ENCODE data around the gene SNX15. TPM values are rescaled to one million over a fixed set of nuclear protein-coding genes. Genes with fewer than 3 reads are reported as not detected.

Gene SNX15, protein sequence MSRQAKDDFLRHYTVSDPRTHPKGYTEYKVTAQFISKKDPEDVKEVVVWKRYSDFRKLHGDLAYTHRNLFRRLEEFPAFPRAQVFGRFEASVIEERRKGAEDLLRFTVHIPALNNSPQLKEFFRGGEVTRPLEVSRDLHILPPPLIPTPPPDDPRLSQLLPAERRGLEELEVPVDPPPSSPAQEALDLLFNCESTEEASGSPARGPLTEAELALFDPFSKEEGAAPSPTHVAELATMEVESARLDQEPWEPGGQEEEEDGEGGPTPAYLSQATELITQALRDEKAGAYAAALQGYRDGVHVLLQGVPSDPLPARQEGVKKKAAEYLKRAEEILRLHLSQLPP
- 11.4 and 13.7 TPM in 2 replicates for total RNA-seq

DNA sequence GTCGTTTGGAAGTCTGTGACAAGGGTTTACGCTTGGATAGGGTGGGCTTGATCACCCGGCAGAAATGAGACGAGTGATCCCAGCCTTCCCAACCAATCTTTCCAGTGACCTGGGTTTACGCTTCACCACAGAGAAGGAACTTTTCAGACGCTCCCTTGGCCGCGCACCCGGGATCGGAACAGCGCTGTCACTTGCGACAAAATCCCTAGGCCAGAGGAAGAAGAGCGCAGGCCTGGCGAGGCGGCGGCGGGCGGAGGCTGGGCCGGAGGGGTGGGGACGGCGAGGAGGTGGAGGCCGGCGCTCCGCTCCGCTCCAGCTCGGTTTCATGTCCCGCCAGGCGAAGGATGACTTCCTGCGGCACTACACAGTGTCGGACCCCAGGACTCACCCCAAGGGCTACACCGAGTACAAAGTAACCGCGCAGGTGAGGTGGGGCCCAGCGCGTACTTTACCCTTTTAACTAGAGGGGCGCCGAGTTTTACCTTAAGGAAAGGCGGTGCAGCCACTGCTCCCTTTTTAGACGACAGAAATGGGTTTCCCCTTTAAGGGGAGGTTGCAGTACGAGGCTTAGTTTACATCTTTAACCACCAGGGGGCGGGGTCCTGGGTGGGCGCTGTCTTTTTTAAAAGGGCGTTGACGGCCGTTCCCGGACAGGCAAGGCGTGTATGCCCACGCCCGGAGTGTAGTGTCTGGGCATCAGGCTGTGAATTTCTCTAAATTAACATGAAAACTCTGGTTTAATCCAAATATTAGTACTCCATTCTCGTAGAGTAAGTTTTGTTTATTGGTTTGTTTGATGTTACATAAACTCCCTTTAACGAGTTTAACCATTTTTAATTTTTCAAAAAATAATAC lies at the start of gene SNX15:
Gene SNX15 (plus strand): TSS at position 227 of the 855 bp plus-strand sequence. CDS start 99 bp downstream, at position 326.

DNA sequence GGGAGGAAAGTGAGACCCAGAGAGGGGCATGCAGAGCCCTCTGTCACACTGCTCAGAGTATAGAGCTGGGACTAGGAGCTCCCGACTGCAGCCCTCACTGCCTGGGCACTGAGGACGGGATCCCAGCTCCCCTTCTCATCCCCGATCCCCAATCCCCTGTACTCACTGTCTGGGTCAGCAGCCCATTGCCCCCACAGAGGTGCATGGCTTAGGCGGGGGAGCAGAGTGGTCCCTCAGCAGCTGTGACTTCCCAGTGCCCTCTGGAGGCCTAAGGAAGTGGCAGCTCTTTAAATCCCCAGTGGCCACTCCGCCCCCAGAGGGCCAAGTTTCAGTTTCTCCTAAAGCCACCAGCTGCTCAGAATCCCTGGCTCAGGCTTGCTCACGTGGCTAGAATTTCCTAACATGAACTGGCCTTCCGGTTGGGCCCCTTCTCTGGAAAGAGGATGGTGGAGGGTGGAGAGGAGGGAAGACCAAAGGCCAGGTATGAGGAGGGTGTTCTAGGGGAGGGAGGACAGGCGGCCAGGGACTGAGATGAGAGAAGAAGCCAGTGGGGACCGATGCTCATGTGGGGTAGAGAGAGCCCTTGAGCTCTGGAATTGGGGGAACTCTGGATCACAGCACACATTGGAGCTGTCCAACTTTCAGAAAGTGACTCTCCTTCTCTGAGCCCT lies 30.4 kb upstream of the SNX15 start, which contains the start of gene BATF2:
Gene BATF2 (minus strand): TSS at position 262 of the 671 bp plus-strand sequence. CDS start 57 bp downstream, at position 205.

DNA sequence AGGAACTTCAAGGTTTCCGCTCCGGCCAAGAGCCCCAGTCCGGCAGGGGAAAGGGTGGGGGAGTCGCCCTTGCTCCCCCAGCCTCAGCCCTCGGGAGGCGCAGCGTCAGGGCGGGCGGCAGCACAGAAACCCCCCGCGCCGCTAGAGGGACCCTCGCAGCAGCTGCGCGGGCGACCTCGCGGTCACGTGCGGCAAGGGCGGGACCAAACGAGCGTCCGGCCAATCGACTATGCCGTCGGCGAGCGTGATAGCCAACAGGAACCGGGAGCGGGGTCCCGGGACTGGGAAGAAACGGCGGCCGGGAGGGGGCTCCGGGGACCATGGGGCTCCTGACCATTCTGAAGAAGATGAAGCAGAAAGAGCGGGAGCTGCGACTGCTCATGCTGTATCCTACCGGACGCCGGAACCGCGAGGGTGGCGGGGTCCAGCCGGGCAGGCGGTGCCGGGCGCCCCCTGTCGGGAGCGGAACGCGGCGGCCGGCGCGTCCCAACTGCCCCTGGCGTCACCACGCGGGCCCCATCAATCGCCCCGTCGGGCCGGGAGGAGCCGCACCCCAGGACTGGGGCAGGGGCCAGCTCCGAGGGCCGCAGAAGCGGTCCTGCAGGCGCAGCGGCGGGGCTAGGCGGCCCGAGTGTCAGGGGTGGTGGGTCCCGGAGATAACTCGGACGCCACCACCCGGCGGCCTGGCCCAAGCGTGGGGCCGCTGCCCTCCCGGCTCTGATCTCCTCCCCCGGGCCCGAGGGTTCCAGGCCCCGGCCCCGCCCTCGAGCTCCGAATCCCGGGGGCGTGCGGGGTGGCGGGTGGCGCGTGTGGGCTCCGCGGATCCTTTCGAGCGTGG lies 13.1 kb upstream of the SNX15 start, which contains the start of gene ARL2:
Gene ARL2 (plus strand): TSS at position 273 of the 838 bp plus-strand sequence. CDS start 48 bp downstream, at position 321.

DNA sequence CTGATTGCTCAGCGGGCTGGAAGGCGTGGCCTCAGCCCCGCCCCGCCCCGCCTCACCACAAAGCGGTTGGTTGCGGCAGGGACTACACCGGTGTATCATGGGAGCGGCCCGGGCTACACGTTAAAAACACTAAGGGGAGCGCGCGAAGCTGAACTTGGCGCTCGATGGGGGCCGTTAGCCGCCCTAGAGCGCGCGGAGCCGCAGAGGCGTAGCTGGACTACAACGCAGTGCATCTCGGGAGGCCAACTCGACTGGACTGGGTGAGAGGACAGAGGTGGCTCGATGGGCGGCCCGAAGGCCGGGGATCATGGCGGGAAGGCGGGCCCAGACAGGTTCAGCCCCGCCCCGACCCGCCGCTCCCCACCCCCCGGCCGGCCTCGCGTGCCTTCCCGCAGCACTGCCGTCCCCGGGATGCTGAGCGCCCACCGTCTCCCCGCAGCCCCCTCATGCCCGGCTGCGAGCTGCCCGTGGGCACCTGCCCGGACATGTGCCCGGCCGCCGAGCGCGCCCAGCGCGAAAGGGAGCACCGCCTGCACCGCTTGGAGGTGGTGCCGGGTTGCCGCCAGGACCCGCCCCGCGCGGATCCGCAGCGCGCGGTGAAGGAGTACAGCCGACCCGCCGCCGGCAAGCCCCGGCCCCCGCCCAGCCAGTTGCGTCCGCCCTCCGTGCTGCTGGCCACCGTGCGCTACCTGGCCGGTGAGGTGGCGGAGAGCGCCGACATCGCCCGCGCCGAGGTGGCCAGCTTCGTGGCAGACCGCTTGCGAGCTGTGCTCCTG lies 13.8 kb downstream of the SNX15 start, which contains the start of gene SAC3D1:
Gene SAC3D1 (plus strand): TSS at position 364 of the 776 bp plus-strand sequence. CDS start 83 bp downstream, at position 447.

DNA sequence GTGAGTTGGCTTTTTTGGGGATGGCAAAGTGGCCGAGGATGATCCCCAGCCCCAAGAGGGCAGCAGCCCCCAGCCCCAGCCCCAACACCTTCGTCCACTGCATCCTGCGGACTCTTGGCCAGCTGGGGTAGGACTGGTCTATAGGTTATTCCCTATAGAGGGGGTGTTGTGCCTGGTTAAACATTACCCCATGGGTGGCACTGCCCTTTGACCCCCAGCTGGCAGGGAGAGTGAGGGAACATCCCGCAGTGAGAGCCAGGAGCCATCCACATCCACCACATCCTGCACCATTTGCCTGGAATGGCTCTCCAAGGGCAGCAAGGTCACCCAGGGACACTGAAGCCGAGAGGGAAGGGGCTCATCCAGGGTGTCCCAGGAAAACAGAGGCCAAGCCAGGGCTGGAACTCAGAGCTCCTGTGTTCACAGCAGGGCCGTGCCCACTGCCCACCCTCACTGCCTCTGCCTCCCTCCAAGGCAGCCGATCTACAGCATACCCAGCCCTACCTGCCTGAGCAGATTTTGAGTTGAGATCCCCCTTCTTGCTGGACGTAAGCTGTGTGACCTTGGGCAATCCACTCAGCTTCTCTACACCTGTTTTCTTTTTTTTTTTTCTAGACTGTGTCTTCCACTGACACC lies 31.3 kb downstream of the SNX15 start, which contains the start of gene NAALADL1:
Gene NAALADL1 (minus strand): TSS at position 135 of the 636 bp plus-strand sequence. CDS start 32 bp downstream, at position 103.

DNA sequence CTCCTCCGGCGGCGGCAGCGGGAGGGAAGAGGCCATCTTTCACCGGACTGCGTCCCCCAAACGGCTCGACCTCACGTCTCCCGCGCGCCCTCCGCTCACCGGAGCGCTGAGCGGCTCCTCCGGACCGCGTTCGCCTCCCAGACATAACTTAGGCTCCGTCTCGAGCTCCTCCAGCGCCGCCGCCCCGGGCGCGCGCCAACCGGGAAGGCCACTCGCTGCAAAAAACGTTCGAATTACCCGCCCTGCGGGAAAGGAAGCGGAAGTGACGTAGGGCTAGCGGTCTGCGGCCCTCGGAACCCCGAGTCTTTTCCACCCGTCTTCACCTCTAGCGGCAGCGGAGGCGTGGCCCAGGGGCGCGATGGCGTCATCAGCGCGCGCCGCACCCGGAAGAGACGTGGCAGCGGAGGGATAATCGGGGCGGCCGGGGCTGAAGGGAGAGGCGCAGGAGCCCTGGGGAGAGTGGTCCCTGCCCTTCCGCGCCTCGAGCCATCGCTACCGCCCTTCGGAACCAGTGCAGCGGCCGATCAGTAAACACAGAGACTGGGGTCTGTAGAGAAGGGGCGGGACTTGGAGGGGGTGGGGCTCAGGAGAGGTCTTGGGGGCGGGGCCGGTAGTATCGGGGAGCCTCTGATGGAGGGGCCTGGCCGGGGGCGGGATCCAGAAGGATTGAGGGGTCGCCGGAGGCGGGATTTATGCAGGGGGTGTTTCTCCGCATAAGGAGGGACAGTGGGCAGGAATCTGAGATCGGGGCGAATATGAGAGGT lies 56.8 kb downstream of the SNX15 start, which contains the start of the genes CDCA5 and ZFPL1:
Gene CDCA5 (minus strand): TSS at position 207 of the 764 bp plus-strand sequence. CDS start 62 bp downstream, at position 145.
Gene ZFPL1 (plus strand): TSS at position 389 of the 764 bp plus-strand sequence. CDS start 477 bp downstream, outside the sequence.

Small RNAs within 50 kb of the gene (small RNA-seq; reads per million reads assigned to genes)
- gene MIR6879 (not detected), gene SNX15 (not detected)

Other genes starting within 250 kb of the SNX15 start
- 143 and 146 TPM in 2 replicates for gene SF1, start 248.9 kb upstream of the SNX15 start, total RNA-seq
- gene MAP4K2, start 224.2 kb upstream of the SNX15 start, total RNA-seq = 43.7 and 66.3 TPM in 2 replicates
- gene MEN1, start 216.9 kb upstream of the SNX15 start, total RNA-seq = 21.7 and 26.5 TPM in 2 replicates
- 0.33 and 0.38 TPM in 2 replicates for gene CDC42BPG, start 182.8 kb upstream of the SNX15 start, total RNA-seq
- gene EHD1, start 148.8 kb upstream of the SNX15 start, total RNA-seq = 97.7 and 129 TPM in 2 replicates
- 19.1 and 19.3 TPM in 2 replicates for gene ATG2A, start 110.2 kb upstream of the SNX15 start, total RNA-seq
- 10.8 and 12.4 TPM in 2 replicates for gene PPP2R5B, start 102.8 kb upstream of the SNX15 start, total RNA-seq
- not detected in 2 replicates for gene GPHA2, start 91.5 kb upstream of the SNX15 start, total RNA-seq
- gene MAJIN, start 55.3 kb upstream of the SNX15 start, total RNA-seq = not detected in 2 replicates
- 0.38 and 0.98 TPM in 2 replicates for gene BATF2, start 30.5 kb upstream of the SNX15 start, total RNA-seq
- 97.8 and 115 TPM in 2 replicates for gene ARL2, start 13.3 kb upstream of the SNX15 start, total RNA-seq
- gene SAC3D1, start 13.8 kb downstream of the SNX15 start, total RNA-seq = 9.3 and 12.4 TPM in 2 replicates
- 5.5 and 7.2 TPM in 2 replicates for gene NAALADL1, start 31.1 kb downstream of the SNX15 start, total RNA-seq
- 9.5 and 15.1 TPM in 2 replicates for gene CDCA5, start 56.6 kb downstream of the SNX15 start, total RNA-seq
- gene ZFPL1, start 56.8 kb downstream of the SNX15 start, total RNA-seq = 39.3 and 45.1 TPM in 2 replicates
- gene VPS51, start 68.8 kb downstream of the SNX15 start, total RNA-seq = 204 and 261 TPM in 2 replicates
- 16.9 and 20.6 TPM in 2 replicates for gene TM7SF2, start 84.4 kb downstream of the SNX15 start, total RNA-seq
- 8.0 and 11.4 TPM in 2 replicates for gene ZNHIT2, start 90.3 kb downstream of the SNX15 start, total RNA-seq
- 163 and 171 TPM in 2 replicates for gene FAU, start 94.7 kb downstream of the SNX15 start, total RNA-seq
- 54.5 and 58.6 TPM in 2 replicates for gene MRPL49, start 94.9 kb downstream of the SNX15 start, total RNA-seq
- gene SYVN1, start 107.1 kb downstream of the SNX15 start, total RNA-seq = 9.8 and 21.8 TPM in 2 replicates
- not detected in 2 replicates for gene SPDYC, start 142.8 kb downstream of the SNX15 start, total RNA-seq
- 173 and 196 TPM in 2 replicates for gene CAPN1, start 154.5 kb downstream of the SNX15 start, total RNA-seq
- 11.3 and 13.4 TPM in 2 replicates for gene POLA2, start 234.5 kb downstream of the SNX15 start, total RNA-seq

All from vein endothelial cell (primary cell).